ENCODE results near the gene PCNX4.

- TF ChIP-seq CTCF (IDR thresholded peaks at IDR 0.05; ENCODE audit: low read length) (no peak), EZH2 (IDR thresholded peaks at IDR 0.05; ENCODE audit: borderline replicate concordance, low read length) (no peak)
These were observed 15.8 kb downstream of the PCNX4 start for GRCh38 chr14:60107477-60107876.

Data from OCI-LY1 (cell line).